Esophagus squamous epithelium (tissue), 4 donors: ENCODE measurements around the gene MORC1.

Source experiments
- CTCF ChIP-seq, 6 experiments: fragments of 450-650 bp in 4 of 6; fragments of 200-600 bp in 2 of 6; sonication (generic) in 2 of 6; IDR thresholded peaks; one replicate each; pipeline ENCODE4 v1.5.1; 2016 to 2019; ENCODE audit warnings: antibody characterized with exemption in 6 of 6, mild to moderate bottlenecking in 4 of 6, moderate library complexity in 4 of 6
- POLR2A ChIP-seq, 4 donors: fragments of 450-650 bp; IDR thresholded peaks; one replicate each; pipeline ENCODE4 v1.6.1; 2017; ENCODE audit warnings: antibody characterized with exemption in 4 of 4, mild to moderate bottlenecking in 4 of 4, moderate library complexity in 3 of 4

DNA sequence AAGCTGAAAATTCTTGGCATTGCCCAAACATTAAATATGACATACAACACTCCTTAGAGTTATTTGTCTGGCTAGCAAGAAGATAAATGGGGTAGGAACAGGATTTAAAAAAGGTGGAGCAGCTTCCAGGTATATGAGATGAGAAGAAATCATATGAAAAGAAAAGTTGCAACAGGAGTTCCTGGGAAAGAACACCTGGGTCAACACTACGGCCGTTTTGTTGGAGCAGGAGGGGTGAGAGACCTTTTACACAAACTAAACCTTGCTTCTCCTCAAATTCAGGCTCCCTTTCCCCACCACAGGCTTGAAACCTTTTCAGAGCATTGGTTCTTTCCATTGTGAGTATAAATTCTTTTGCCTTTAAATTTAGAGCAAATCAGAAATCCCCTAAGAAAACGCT is 145.5 kb downstream of the MORC1 start:
- no peak for TF ChIP-seq CTCF (IDR thresholded peaks at IDR 0.05)
- TF ChIP-seq POLR2A (IDR thresholded peaks at IDR 0.05), result no peak
